HG02571 (cell line): ENCODE data around the gene PPHLN1.

Experiments used
- ATAC-seq: cut with Tn5 transposase; IDR thresholded peaks from one replicate; pipeline ENCODE4 v1.9.1; 2021; ENCODE audit warnings: mild to moderate bottlenecking, moderate library complexity; ENCODE audit not compliant: unreplicated experiment

Gene PPHLN1

DNA sequence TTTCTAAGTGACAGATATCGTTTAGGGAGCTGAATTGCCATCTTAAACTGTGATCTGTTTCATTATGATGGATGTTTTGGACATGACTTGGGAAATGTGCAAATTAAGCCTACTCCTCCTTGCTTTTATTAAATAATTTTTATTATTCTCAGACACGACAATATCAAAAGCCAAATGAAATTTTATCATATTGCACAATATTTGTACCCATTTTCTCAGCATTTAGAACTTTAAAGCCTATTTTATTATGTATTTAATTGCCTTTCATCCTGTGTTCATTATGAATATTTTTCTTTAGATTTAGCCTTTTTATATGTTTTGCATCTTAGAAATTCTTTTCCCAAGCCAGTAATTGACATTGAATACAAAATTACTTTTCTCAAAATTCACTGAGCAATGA lies 102.9 kb downstream of the PPHLN1 start:
- no peak for ATAC-seq

- no peak for ATAC-seq
Measured at GRCh38 chr12:42432517-42433140, 106.7 kb downstream of the PPHLN1 start.

- no peak for ATAC-seq
Measured at GRCh38 chr12:42440608-42441007, 114.6 kb downstream of the PPHLN1 start.

DNA sequence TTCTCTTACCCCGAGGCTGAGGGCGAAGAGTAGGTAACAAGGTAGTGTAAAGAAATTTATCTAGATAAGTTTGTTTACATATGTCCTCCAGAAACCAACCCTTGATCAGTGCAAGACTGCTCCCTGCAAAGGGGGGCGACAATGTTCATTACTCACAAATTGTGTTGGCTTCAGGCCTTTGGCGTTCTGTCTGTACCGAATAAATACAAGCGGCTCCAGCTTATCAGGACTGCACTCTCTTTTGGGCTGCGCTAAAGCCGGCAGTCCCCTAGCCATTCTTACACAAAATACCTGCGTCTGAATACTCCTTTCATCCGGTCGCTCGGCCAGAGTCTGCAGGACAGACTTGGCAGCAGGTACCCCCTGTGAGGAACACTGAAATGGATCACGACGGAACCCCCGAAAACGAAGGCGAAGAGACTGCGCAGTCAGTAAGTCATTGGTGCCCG lies 116.4 kb downstream of the PPHLN1 start:
- ATAC-seq: no peak

- no peak for ATAC-seq
Measured at GRCh38 chr12:42442888-42443287, 116.9 kb downstream of the PPHLN1 start.

DNA sequence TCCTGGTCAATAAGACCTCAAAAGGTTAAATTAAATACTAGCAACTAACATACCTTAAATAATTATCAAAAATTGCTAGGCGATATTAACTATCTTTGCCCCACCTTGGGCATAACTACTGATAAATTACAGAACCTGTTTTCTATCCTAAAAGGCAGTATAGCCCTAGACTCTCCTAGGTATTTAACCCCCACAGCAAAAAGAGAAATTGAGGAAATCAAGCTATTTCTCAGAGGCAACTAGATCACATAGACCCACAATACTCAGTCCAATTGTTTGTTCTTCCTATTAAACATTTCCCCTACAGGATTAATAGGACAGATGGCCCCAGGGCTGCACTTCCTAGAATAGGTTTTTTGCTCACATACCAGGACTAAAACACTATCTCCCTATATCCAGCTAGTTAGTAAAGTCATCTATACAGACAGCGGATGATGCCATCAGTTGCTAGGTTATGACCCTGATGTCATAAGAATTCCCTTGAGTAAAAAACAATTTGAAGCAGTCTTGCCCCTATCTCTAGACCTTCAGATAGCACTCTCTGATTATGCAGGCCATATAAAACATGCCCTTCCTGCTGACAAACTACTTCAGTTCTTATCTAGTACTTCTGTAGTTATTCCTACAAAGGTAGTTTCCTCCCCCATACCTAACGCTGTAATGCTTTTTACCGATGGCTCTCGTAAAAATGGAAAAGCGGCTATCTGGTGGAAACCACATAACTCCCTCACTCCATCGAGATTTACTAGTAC lies 118.4 kb downstream of the PPHLN1 start:
- ATAC-seq: no peak

- ATAC-seq: no peak
Measured at GRCh38 chr12:42445891-42446290, 119.9 kb downstream of the PPHLN1 start.

DNA sequence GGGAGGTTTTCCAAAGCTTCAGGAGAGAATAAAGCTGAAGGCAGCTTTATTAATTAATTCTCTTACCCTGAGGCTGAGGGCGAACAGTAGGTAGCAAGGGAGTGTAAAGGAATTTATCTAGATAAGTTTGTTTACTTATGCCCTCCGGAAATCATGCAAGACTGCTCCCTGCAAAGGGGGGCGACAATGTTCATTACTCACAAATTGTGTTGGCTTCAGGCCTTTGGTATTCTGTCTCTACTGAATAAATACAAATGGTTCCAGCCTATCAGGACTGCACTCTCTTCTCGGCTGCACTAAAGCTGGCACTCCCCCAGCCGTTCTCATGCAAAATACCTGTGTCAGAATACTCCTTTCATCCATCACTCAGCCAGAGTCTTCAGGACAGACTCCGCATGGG lies 120.8 kb downstream of the PPHLN1 start:
- ATAC-seq: no peak

GRCh38 chr12:42447371-42447786 lies 121.4 kb downstream of the PPHLN1 start:
- ATAC-seq: no peak

DNA sequence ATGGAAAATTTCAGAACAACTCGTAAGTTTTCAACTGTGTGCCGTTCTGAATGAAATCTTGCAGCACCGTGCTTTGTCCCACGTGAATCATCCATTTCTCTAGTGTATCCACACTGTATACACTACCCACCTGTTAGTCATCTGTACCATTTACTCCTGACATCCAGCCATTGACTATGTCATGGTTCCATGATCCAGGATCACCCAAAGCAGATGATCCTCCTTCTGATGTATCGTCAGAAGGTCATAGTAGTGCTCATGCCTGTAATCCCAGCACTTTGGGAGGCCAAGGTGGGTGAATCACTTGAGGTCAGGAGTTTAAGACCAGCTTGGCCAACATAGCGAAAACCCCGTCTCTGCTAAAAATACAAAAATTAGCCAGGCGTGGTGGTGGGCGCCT lies 122.9 kb downstream of the PPHLN1 start:
- ATAC-seq: no peak

DNA sequence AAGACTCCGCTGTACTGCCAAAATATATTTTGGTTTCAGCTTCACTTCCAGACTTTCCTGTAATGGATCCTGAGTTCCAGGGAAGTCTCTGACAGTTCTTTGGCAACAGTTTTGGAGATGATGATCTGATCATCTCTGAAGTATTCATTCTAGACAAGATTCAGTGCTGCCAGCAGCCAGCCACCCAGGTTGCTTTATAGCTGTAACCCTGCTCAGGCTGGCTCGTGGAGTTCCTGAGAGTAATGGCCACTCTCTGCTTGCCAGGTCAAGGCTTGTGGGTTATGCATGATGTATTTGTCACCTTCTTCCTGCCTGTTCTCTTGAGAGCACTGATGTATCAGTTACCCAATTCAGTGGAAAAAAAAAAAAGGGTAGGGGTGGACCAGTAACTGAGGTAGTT lies 124.3 kb downstream of the PPHLN1 start:
- ATAC-seq: no peak

DNA sequence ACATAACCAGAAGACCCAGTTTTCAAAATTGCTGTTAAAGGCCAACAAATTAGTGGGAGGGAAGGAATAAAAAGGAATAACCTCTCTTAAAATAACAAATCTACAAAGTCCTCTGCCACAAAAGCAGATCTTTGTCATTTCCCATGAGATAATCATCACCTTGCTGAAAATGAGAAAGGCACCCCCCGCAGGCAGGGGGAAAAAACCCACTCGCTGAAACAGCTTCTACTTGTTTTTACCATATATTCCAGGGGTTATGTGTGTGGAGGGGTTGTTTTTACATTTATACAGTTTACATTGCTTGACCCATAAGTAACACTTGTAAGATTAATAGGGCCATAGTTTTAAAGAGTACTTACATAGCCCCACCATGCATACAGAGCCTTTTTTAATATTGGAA lies 132.6 kb downstream of the PPHLN1 start:
- ATAC-seq: no peak

DNA sequence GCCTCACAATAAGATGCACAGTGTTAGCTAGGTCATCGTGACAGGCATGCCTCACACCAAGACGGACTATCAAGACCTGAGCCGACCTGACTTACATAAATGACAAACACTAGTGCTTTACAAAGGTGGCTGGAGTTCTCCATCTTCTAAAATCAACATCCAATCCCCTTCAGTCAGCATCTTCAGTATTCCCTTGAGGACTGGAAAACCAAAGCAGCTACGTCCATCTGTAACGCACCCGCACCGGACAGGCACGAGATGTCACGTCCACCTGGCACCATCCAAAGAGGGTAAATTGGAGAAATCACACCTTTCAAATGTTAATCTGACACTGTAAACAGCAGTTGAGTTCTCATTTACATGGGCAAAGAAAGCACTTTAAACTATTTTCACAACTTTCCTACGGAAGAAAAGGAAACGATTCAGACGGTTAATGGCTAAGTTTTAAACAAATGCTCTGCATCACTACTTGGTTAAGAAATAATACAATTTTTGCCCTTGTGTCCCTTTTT lies 133.4 kb downstream of the PPHLN1 start:
- ATAC-seq: no peak

- no peak for ATAC-seq
Measured at GRCh38 chr12:42462486-42462885, 136.5 kb downstream of the PPHLN1 start.

DNA sequence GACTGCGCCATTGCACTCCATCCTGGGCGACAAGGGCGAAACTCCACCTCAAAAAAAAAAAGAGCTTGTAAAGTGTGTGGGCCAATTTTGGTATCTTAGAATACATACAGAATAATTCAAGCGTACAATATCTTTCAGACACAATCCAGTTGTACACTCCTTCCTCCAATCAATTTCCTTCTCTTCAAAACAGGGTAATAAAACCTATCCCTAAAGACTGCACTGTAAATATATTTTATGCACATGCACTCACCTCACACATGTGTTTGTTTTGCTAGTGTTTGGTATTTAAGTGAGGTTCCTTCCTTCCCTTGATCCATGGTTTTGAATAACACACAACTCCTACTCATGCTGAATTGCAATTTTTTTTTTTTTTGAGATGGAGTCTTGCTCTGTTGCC lies 137.7 kb downstream of the PPHLN1 start:
- no peak for ATAC-seq

DNA sequence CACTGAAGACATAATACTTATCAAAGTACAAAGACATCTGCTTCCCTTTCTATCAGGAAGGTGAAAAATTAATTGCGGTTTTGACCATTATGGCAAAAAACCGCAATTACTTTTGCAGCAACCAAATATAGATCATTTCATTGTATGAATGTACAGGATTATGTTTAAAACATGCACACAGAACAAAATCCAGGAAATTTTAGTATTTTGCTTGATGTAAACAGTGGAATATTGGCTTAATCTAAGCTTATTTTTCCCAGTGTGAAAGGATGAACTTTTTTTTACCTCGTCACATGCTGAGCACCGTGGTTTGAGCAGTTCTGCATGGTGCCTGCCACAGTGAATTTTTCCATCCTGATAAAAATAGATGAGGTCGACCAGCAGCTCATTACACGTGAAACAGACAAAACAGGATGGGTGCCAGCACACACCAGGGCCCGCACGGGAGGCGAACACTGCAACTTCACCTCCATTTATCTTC lies 142.4 kb downstream of the PPHLN1 start:
- ATAC-seq: no peak

DNA sequence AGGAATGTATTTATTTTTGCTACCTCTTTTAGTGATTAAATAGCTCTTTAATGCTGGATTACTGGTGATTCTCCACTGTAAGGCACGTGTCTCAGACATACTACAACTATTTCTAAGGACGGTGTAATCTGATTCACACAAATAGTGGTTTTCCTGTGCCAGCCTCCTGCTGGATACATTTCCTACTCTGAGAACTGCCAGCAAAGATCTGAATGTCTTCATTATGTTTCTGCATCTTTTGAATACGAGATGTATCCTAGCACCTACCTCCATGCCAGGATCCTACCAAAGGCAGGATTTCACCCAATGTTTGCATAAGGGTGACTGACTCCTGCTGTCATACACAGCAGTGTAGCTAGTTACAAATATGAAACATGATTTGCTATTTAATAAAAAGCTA lies 143.0 kb downstream of the PPHLN1 start:
- peak; percentile 0 for ATAC-seq

GRCh38 chr12:42469355-42470175 lies 143.6 kb downstream of the PPHLN1 start:
- peak; percentile 95 for ATAC-seq

GRCh38 chr12:42472376-42472775 lies 146.4 kb downstream of the PPHLN1 start:
- ATAC-seq: no peak

DNA sequence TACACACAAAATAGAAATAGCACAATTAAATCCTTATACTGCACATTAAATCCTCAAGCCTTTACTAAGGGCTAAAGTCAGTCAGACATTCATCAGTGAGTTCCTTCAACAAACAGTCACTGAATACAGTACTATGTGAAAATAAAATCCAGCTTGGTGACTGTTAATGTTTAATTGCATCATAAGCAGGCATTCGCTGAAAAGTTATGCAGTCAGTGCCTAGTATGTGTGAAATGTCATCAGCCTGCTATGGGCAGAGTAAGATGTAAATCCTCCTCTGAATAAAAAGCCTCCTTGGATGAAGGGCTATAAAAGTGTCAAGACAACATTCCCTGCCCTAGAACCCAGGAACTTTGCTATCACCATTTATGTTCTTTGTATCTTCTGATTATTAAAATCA lies 147.2 kb downstream of the PPHLN1 start:
- ATAC-seq: no peak

DNA sequence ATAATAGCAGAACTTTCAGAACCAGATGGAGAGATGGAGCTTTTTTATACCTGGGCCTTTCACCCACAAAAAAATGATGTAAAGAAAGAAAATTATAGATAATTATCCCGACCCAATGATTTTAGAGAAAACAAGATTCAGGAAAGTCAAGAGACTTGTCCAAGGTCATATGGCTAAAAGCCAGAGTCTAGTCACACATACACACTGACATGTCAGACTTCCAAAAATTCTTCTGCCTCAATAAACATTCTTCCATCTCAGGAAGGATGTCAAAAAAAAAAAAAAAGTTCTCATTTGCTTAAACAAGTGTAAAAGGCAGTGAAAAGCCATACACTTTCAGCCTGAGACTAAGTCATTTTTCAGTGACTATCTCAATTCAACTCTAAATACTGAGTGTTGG lies 147.6 kb downstream of the PPHLN1 start:
- ATAC-seq: no peak
